Ovary (tissue), 3 donors: ENCODE data around the gene PAGE2B.

ENCODE experiments used
- EP300 ChIP-seq: sonication (generic); formaldehyde crosslinking; IDR thresholded peaks from one replicate; pipeline ENCODE4 v1.6.1; 2017; ENCODE audit warnings: antibody characterized with exemption
- POLR2A ChIP-seq: fragments of 450-650 bp; IDR thresholded peaks from one replicate; pipeline ENCODE4 v1.6.1; 2017; ENCODE audit warnings: antibody characterized with exemption, mild to moderate bottlenecking, moderate library complexity
- TF ChIP-seq, protein P1 (sequence below), 3 donors: fragments of 450-650 bp in 2 of 3; fragments of 200-600 bp in 1 of 3; IDR thresholded peaks; one replicate each; pipeline versions ENCODE4 v1.5.1 to v1.8.0; 2016 to 2022; ENCODE audit warnings: antibody characterized with exemption in 3 of 3, mild to moderate bottlenecking in 1 of 3
- donor health status: DM: no; HTN: no; CAD: no.

- TF ChIP-seq POLR2A (no peak), EP300 (no peak)
- TF ChIP-seq, protein P1, sequence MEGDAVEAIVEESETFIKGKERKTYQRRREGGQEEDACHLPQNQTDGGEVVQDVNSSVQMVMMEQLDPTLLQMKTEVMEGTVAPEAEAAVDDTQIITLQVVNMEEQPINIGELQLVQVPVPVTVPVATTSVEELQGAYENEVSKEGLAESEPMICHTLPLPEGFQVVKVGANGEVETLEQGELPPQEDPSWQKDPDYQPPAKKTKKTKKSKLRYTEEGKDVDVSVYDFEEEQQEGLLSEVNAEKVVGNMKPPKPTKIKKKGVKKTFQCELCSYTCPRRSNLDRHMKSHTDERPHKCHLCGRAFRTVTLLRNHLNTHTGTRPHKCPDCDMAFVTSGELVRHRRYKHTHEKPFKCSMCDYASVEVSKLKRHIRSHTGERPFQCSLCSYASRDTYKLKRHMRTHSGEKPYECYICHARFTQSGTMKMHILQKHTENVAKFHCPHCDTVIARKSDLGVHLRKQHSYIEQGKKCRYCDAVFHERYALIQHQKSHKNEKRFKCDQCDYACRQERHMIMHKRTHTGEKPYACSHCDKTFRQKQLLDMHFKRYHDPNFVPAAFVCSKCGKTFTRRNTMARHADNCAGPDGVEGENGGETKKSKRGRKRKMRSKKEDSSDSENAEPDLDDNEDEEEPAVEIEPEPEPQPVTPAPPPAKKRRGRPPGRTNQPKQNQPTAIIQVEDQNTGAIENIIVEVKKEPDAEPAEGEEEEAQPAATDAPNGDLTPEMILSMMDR (IDR thresholded peaks at IDR 0.05) = no peak
These were observed 44.4 kb downstream of the PAGE2B start for GRCh38 chrX:55119271-55119670.
